GM12872 (cell line): ENCODE results near the gene HEATR5A.

ENCODE experiments used
- CTCF ChIP-seq: IDR thresholded peaks from 3 replicates; pipeline ENCODE4 v1.5.1; 2011; ENCODE audit warnings: low read depth, mild to moderate bottlenecking, low read length, moderate library complexity; ENCODE audit not compliant: insufficient read depth

The HEATR5A gene

GRCh38 chr14:31303654-31304053, 116.7 kb downstream of the HEATR5A start:
- TF ChIP-seq CTCF, result no peak

- no peak for TF ChIP-seq CTCF
These were observed 119.5 kb downstream of the HEATR5A start for GRCh38 chr14:31300883-31301282.

GRCh38 chr14:31300296-31300695, 120.1 kb downstream of the HEATR5A start:
- TF ChIP-seq CTCF, result no peak

- no peak for TF ChIP-seq CTCF
These were observed 122.5 kb downstream of the HEATR5A start for GRCh38 chr14:31297701-31298344.

GRCh38 chr14:31297112-31297511, 123.2 kb downstream of the HEATR5A start:
- TF ChIP-seq CTCF, result no peak

- no peak for TF ChIP-seq CTCF
These were observed 125.5 kb downstream of the HEATR5A start for GRCh38 chr14:31294746-31295405.

- no peak for TF ChIP-seq CTCF
These were observed 127.3 kb downstream of the HEATR5A start for GRCh38 chr14:31292937-31293616.
